GM18861 (cell line): ENCODE measurements around the gene DNAJC18.
A peak's percentile ranks its signal among the peaks of the same experiment; 100 is the strongest.
"Not testable (repeated sequence)": the region's sequence is repeated elsewhere in the genome, so short reads cannot be mapped to it uniquely, and the experiment has no call there.

ENCODE experiments used
- ATAC-seq: cut with Tn5 transposase; IDR thresholded peaks from one replicate; pipeline ENCODE4 v1.9.1; 2021; ENCODE audit not compliant: unreplicated experiment

Gene DNAJC18

GRCh38 chr5:139461176-139461575, 21.9 kb upstream of the DNAJC18 start:
- no peak for ATAC-seq

GRCh38 chr5:139460455-139460854, 21.1 kb upstream of the DNAJC18 start:
- ATAC-seq, result no peak

DNA sequence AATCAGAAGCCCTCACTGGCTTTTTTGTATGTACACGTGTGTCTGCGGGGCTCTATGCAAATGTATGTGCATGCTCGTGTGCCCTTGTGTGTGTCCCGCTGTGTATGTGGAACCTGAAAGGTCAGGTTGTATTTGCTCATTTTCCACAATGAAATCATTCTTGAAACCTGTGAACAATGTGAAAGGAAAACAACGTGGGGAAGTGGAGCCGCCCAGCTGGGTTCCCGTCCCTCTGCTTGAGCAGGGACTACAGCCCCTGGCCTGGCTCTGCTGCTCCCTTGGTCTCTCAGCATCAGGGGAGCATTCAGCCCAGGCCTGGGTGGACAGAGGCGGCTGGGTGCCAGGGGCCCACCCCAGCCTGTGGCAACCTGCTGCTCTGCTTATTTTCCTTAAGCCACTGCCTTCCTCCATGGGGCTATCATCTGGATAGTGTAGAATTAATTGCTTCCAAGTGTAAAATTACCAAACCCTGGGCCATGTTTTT, 20.2 kb upstream of the DNAJC18 start:
- ATAC-seq, result peak; percentile 33

GRCh38 chr5:139458580-139459407, 19.5 kb upstream of the DNAJC18 start:
- ATAC-seq, result peak; percentile 69

DNA sequence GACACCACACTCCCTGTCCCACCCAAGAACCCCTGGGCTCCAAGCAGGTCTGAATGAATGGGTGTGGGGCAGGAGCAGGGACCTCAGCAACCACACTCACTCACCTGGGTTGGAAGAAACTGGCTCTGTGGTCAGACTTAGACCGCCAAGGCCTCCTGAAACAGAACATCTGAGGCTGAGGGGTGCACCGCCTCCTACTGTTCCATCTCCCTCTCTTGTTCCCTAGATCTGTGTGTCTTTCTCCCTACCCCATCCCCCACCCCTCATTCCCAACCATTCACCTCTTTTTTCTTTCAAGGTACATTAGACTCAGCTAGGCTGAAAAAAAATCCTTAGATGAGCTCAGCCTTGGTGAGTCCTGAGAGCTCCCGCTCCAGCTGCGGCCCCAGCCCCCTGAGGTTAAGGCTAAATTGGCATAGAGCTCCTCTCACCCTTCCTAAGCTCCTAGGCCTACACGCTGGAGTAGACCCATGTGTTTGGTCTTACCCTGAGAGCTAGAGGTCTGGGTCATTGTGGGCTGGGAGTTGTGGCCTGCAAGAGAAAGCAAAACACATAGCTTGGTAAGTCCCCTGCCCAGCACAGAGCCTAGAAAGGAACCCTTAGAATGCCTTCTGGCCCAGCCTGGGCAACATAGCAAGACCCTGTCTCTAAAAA, 18.5 kb upstream of the DNAJC18 start:
- ATAC-seq, result no peak

DNA sequence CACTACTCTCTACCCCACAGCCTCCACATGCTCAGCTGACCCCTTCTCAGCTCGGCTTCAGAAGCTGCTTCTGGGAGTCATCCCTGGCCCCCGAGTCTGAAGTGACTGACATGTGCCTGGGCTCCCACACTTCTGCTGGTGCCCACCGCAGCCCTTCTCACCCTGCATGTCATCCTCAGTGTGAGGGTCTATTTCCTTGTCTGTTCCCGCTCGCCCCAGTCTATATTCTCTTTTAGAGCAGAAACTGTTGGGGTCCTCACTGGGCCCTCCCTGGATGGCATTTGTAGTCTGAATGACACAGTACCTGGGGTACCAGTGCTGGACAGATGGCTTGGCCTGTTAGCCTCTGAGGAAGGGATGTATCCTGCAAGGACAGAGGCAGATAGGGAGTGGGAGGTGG, 17.9 kb upstream of the DNAJC18 start:
- ATAC-seq, result no peak

DNA sequence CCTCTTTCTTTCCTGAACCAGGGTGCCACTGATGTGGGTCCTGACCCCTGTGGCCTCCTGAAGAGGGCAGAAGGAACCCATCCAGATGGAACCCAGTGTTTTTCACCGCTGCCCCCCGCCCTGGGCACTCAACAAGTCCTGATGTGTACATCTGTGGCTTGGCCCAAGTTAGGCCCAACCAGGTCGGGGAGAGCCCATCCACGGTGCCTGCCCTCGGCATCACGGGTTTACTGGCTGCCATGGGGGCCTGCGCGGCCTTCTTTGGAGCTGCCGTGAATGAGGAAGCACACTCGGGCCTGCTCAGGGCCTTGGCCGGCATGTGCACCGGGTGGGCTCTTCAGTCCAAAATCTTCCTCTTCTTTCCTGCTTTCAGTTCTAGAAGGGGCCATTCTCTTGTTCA, 17.5 kb upstream of the DNAJC18 start:
- ATAC-seq, result no peak

GRCh38 chr5:139454568-139455290, 15.4 kb upstream of the DNAJC18 start:
- ATAC-seq, result no peak

DNA sequence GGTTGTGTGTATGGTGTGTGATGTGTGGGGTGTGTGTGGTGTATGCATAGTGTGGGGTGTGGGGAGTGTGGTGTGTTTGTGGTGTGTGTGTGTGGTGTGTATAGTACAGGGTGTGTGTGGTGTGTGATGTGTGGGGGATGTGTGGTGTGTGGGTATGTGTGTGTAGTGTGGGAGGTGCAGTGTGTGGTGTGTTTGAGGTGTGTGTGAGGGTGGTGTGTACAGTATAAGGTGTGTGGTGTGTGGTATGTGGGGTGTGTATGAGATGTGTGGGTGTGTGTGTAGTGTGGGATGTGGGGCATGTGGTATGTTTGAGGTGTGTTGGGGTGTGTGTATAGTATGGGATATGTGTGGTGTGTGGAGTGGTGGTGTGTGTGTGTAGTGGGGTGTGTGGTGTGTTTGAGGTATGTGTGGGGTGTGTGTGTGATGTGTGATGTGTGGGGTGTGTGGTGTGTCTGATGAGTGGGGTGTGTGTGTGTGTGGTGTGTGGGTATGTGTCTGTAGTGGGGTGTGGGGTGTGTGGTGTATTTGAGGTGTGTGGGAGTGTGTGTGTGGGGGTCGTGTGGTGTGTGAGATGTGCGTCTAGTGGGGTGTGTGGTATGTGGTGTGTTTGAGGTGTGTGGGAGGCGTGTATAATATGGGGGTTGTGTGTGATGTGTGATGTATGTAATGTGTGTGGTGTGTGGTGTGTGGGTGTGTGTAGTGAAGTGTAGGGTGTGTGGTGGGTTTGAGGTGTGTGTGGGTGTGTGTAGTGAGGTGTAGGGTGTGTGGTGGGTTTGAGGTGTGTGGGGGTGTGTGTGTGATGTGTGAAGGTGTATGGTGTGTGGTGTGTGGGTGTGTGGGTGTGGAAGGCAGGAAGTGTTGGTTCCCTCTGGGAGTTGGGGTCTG, 14.6 kb upstream of the DNAJC18 start:
- ATAC-seq, result no peak

GRCh38 chr5:139451878-139452660, 12.7 kb upstream of the DNAJC18 start:
- no peak for ATAC-seq

DNA sequence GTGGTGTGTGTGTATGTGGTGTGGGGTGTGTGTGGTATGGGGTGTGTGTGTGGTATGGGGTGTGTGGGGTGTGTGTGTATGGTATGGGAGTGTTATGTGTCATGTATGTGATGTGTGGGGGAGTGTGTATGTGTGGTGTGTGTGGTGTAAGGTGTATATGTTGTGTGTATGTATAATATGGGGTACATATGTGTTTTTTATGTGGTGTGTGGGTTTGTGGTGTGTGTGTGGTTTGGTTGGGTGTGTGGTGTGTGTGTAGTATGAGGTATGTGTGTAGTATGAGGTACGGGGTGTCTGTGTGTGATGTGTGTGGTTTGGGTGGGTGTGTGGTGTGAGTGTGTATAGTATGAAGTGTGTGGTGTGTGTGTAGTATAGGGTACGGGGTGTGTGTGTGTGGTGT, 11.9 kb upstream of the DNAJC18 start:
- no peak for ATAC-seq

DNA sequence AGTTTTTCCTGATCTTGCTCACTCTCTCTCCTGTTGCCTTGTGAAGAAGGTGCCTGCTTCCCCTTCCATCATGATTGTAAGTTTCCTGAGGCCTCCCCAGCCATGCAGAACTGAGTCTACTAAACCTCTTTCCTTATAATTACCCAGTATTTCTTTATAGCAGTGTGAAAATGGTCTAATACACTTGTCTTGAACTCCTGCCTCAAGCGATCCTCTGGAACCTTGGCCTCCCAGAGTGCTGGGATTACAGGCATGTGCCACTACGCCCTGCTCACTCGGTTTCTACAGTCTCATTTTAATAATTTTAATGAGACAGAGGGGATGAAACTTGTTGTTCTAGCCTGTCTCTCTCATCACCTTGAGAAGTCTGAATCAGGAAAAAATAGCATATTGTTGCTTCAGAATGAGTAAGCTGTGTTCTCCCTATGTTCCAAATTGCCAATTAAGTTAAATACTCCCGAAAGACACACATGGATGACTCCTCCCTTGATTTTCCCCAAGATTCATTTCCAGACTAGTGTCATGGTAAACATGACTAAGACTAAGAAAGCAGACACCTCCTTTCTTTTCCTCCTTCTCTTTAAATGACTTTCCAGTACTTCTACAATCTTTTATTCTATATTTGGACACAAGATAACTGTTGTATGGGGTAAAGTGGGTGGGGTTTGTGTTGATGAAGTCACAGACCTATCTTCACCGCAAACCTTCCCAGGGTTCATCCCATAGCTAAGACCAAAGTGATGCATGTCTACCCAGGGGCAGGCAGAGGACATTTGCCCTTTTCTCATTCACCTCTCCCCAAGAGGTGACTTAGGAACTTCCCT, 7.8 kb upstream of the DNAJC18 start:
- ATAC-seq, result peak; percentile 65

- no peak for ATAC-seq
Observed at GRCh38 chr5:139445325-139446170, 6.2 kb upstream of the DNAJC18 start.

- ATAC-seq, result no peak
Observed at GRCh38 chr5:139443831-139444453, 4.6 kb upstream of the DNAJC18 start.

- ATAC-seq, result not testable (repeated sequence)
Observed at GRCh38 chr5:139440416-139440815, 1.1 kb upstream of the DNAJC18 start.

DNA sequence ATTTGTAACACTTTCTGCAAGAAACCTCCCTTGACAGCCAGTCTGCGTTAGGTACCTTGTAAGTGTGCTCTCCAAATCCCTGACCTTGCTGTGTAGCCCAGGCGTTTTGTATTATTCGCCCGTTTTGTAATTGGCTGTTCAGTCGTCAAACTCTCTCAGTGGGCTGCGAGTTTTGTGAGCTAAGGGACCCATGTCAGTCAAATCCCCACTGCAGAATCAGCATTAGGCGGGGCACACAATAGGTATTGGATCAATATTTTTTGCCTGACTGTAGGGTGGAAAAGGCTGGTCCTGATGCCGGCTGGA, 665 bp downstream of the DNAJC18 start:
- ATAC-seq, result no peak

DNA sequence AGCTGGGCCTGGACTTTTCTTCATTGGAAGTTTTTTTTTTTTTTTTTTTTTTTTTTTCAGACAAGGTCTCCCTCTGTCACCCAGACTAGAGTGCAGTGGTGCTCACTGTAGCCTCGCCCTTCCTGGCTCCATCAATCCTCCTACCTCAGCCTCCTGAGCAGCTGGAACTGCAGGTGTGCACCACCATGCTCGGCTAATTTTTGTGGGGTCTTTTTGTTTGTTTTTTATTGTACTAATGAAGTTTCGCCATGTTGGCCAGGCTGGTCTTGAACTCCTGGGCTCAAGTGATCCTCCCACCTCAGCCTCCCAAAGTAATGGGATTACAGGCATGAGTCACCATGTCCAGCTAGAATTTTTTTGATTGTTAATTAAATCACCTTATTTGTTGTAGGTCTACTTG, 3.6 kb downstream of the DNAJC18 start:
- no peak for ATAC-seq

DNA sequence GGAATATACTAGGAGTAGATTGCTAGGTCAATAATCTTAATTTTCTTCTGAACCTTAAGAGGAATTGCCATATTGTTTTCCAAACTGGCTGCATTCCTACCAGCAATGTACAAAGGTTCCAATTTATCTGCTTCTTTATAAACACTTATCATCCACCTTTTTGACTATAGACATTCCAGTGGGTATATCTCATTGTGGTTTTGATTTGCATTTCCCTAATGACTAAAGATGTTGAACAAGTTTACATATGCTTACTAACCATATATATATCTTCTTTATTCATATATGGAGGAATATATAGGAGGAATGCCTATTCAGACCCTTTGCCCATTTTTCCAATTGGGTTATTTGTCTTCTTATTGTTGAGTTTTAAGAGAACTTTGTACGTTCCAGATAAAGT, 7.6 kb downstream of the DNAJC18 start:
- ATAC-seq, result no peak
